Glutamatergic neuron (in vitro differentiated cells): ENCODE results near the gene MRPS6. TPM values are rescaled to one million over a fixed set of nuclear protein-coding genes. Genes with fewer than 3 reads are reported as not detected.

ENCODE experiments used
- DNase-seq: peaks from one replicate; pipeline ENCODE4 v3.0.0; 2022
- H3K27ac Mint-ChIP-seq: one replicate; pipeline ENCODE4 v1.8.0; 2020; ENCODE audit warnings: mild to moderate bottlenecking, mixed read lengths, inconsistent platforms; ENCODE audit not compliant: unreplicated experiment
- H3K27me3 Mint-ChIP-seq: one replicate; pipeline ENCODE4 v1.8.0; 2020; ENCODE audit warnings: mild to moderate bottlenecking, moderate library complexity, mixed read lengths, inconsistent platforms; ENCODE audit not compliant: unreplicated experiment
- H3K36me3 Mint-ChIP-seq: one replicate; pipeline ENCODE4 v1.8.0; 2020; ENCODE audit warnings: mild to moderate bottlenecking, mixed read lengths, inconsistent platforms; ENCODE audit not compliant: unreplicated experiment
- H3K4me1 Mint-ChIP-seq: one replicate; pipeline ENCODE4 v1.8.0; 2020; ENCODE audit warnings: mild to moderate bottlenecking, low read depth, mixed read lengths, inconsistent platforms; ENCODE audit not compliant: unreplicated experiment
- H3K4me3 Mint-ChIP-seq: one replicate; pipeline ENCODE4 v1.8.0; 2020; ENCODE audit warnings: mild to moderate bottlenecking, mixed read lengths, inconsistent platforms; ENCODE audit not compliant: unreplicated experiment
- H3K9me3 Mint-ChIP-seq: one replicate; pipeline ENCODE4 v1.8.0; 2020; ENCODE audit warnings: mild to moderate bottlenecking, moderate library complexity, mixed read lengths, inconsistent platforms; ENCODE audit not compliant: unreplicated experiment
- CTCF ChIP-seq: fragments of 200-600 bp; sonication (generic); IDR thresholded peaks from one replicate; pipeline ENCODE4 v1.5.0; 2021; ENCODE audit not compliant: partially characterized antibody, unreplicated experiment
- total RNA-seq: library from RNA; stranded (reverse); fragmentation: NEBNext Ultra II Directional; extraction: Animal tissue kit (Norgen Biotek cat#: 25700); gene quantifications from one replicate; pipeline ENCODE4 v1.2.1, GENCODE V29; 2021; ENCODE audit not compliant: unreplicated experiment

The MRPS6 gene
- total RNA-seq, 1 donor from 2014 or later = 31.6 TPM

DNA sequence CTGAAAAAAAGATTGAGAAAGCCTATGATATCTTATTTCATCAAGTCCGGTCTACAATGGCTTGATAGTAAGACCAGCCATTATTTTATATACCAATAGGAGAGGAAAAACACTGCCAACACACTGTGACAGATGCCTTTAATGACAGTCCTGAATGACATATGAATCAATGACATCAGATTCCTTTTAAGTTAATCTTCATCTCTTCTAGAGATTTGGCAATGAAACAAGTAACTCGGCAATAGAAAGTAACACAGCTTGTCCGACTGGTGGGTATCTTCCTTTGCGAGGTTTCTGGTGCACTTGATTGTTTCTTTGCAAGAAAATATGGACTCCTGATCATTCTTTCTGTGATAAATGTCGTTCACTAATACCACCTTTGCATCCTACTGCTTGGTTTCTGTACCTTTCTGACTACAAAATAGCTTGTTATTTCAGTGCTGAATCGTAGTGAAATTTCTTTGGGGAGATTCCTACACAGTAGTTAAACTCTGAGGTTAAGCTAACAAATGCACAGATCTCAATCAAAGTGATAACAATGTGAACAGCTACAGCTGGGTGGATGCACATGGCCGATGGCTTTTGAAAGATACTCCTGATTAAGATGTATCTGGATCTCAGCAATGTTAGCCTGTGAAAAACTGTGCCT is 104.7 kb downstream of the MRPS6 start:
- DNase-seq = no peak
- Mint-ChIP-seq H3K36me3 (peaks cover 13% of the 10 kb centered on the region), H3K4me1 (peaks cover 11% of the 10 kb centered on the region), H3K27me3 (peaks cover 1% of the 10 kb centered on the region), H3K27ac (no peak overlapping the region), H3K4me3 (no peak overlapping the region), H3K9me3 (peaks cover 4% of the 10 kb centered on the region)
- no peak for TF ChIP-seq CTCF

GRCh38 chr21:34179204-34179935 is 106.0 kb downstream of the MRPS6 start:
- H3K27ac Mint-ChIP-seq = no peak overlapping the region
- no peaks in the 10 kb centered on the region for H3K9me3 Mint-ChIP-seq
- H3K36me3 Mint-ChIP-seq = peaks cover 3% of the 10 kb centered on the region
- no peak for DNase-seq
- H3K4me1 Mint-ChIP-seq = peaks cover 11% of the 10 kb centered on the region
- H3K4me3 Mint-ChIP-seq = peak overlapping the region; percentile 6
- peaks cover 1% of the 10 kb centered on the region for H3K27me3 Mint-ChIP-seq
- TF ChIP-seq CTCF = no peak

- H3K4me3 Mint-ChIP-seq = no peak overlapping the region
- no peaks in the 10 kb centered on the region for H3K36me3 Mint-ChIP-seq
- no peak overlapping the region for H3K27ac Mint-ChIP-seq
Measured at GRCh38 chr21:34180407-34180806, 107.0 kb downstream of the MRPS6 start.

DNA sequence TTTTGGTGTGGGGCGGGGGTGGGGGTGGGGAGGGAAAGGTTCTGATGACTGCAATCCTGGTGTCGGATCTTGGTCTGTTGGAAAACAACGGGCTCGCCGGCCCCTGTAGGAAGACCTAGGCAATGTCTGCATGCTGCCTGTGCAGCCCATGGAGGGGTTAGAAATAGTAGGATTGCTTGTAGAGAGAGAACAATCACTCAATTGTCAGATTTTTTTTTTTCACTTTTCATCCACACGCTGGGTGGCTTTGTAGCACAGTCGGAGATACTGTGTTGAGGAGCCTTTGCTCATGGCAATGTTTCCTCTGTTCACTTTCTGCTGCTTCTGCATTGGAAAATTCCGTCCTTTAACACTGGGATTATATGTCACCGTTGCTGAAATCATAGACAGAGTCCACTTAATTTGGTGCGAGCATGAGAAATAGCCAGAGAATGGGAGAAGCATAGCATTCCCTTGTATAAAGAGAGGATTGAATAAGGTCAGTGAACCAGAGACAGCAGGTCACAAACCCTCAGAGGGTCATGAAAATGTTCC is 107.5 kb downstream of the MRPS6 start:
- Mint-ChIP-seq H3K4me3 (no peak overlapping the region), H3K27ac (no peak overlapping the region), H3K27me3 (peaks cover 2% of the 10 kb centered on the region), H3K9me3 (no peaks in the 10 kb centered on the region), H3K36me3 (no peaks in the 10 kb centered on the region), H3K4me1 (peaks cover 13% of the 10 kb centered on the region)
- no peak for TF ChIP-seq CTCF
- DNase-seq = no peak

More at GRCh38 chr21:34180407-34180806, 107.0 kb downstream of the MRPS6 start:
- no peak for DNase-seq
- Mint-ChIP-seq H3K27me3 (peaks cover 2% of the 10 kb centered on the region), H3K9me3 (no peaks in the 10 kb centered on the region), H3K4me1 (peaks cover 13% of the 10 kb centered on the region)
- TF ChIP-seq CTCF = no peak
